Hippocampal formation (tissue), 2 donors: ENCODE results near the gene BPIFB4.
A peak's percentile ranks its signal among the peaks of the same experiment; 100 is the strongest.
"Not testable (repeated sequence)": the region's sequence is repeated elsewhere in the genome, so short reads cannot be mapped to it uniquely, and the experiment has no call there.

Source experiments
- DNase-seq, 2 donors: peaks; one replicate each; lab custom pipeline; 2025; lab: John Stamatoyannopoulos, UW

BPIFB4 gene

GRCh38 chr20:33086052-33086722, 6.7 kb downstream of the BPIFB4 start:
- DNase-seq: no peak

- DNase-seq: no peak
These were observed 11.7 kb downstream of the BPIFB4 start for GRCh38 chr20:33091147-33091546.

GRCh38 chr20:33091693-33092092, 12.2 kb downstream of the BPIFB4 start:
- DNase-seq: no peak

GRCh38 chr20:33092361-33092760, 12.9 kb downstream of the BPIFB4 start:
- DNase-seq: no peak

DNA sequence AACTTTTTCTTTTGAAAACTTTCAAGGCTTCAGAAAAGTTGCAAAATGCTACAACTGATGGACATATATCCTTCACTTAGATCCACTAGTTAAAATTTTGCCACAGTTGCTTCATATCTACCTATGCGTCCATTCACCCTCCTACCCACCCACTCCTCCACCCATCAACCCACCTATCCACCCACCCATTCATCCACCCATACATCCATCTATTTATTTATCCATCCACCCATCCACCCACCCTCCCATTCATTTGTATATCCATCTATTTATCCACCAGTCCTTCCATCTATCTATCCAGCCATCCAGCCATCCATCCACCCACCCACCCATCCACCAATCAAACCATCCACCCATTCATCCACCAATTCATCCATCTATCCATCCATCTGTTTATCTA, 13.6 kb downstream of the BPIFB4 start:
- DNase-seq: no peak

- no peak for DNase-seq
These were observed 14.1 kb downstream of the BPIFB4 start for GRCh38 chr20:33093582-33093981.

DNA sequence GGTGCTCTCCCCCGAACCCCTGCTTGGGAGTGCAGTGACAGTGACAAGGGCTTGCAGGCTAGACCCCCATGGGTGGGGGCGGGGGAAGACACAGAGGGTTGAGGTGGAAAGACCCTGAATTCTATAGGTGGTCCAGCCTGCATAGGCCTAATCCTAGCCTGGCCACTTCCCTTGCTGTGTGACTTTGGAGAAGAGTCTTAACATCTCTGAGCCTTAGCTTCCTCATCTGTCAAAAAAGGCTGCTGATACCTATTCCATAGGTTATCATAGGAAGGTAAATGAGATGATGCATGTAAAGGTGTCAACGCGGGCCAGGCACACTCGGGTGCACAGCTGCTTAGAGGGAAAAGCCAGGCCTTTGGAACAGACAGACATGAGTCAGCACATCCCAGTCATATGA, 15.8 kb downstream of the BPIFB4 start:
- DNase-seq: no peak

DNA sequence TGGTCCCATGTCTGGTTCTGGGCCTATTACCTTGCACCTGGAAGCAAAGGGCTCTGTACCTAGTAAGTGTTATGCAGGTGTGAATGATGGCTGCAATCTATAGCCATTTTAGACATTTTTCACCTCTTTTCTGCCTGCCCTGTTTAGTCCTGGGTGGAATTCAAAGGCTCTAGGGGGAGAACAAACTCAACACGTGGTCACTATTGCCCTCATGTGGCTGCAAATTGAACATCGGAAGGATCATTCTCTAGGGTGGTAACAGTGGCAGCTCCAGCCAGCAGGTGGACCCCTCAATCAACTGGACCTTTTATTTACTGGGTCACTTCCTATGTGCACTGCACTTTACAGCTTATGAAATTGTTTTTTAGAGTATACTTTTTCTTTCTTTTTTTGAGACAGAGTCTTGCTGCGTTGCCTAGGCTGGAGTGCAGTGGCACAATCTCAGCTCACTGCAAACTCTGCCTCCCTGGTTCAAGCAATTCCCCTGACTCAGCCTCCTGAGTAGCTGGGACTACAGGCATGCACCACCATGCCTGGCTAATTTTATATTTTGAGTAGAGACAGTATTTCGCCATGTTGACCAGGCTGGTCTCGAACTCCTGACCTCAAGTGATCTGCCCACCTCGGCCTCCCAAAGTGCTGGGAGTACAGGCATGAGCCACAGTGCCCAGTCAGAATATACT, 16.6 kb downstream of the BPIFB4 start:
- peak; percentile 35 to 64 for DNase-seq

GRCh38 chr20:33097001-33097400, 17.6 kb downstream of the BPIFB4 start:
- no peak for DNase-seq

- DNase-seq: no peak
These were observed 20.5 kb downstream of the BPIFB4 start for GRCh38 chr20:33099843-33100538.

DNA sequence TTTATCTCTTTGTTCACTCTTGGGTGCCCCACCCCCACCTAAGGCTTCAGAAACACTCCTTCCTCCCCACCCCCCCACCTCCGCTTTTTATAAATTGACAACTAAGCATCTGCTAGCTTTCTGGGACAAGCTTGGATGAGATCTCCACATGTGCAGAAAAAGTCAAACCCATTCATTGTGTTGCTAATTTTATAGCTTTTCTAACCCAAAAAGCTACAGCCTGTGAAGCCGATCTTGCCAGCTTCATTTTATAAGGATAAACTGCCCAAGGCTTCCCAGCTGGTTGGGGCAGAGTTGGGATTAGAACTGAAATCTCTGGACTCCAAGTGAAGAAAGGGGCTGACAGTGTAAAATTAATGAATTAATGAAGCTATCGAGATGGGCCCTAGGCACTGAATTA, 24.1 kb downstream of the BPIFB4 start:
- DNase-seq: no peak

GRCh38 chr20:33104336-33104735, 24.9 kb downstream of the BPIFB4 start:
- DNase-seq: no peak

- no peak for DNase-seq
These were observed 26.0 kb downstream of the BPIFB4 start for GRCh38 chr20:33105316-33105924.

GRCh38 chr20:33106058-33106620, 26.7 kb downstream of the BPIFB4 start:
- DNase-seq: not testable (repeated sequence)

- no peak for DNase-seq
These were observed 29.2 kb downstream of the BPIFB4 start for GRCh38 chr20:33108661-33109060.

- no peak for DNase-seq
These were observed 30.8 kb downstream of the BPIFB4 start for GRCh38 chr20:33110147-33110825.

- DNase-seq: no peak
These were observed 31.9 kb downstream of the BPIFB4 start for GRCh38 chr20:33111306-33111705.

DNA sequence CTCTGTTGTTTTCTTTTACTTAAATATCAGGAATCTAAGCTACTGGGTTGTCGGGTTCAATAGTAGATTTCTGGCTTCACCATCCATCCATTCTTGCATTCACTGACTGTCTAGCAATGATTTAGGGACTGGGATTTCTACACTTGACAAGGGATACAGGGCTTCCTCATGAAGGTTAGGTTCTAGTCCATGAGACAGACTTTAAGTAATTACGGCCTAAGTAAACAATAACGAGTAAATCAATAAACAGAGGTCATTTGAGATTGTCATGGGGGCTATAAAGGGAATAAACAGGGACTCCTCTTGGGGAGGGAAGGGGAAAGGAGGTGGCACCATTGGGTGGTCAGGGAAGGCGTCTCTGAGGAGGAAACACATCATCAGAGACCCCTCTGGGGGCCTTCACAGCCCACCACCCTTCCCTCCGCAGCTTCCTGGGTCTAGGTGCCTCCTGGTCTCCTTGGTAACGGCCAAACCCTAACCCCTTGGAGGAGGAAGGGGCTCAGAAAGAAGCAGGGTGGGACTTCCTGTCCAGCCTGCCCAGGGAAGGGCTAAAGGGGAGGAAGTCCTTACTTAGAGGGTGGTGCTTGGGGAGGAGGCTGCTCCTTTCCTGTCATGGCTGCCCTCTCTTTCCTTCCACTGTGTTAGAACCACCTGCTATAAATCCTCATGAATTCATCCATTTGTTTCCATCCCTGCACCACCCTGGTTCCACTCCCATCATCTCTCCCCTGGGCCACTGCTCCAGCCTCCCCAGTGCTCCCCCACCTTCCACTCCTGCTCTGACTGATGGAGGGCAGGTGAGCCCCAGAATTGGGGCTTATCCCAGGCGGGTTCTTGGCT, 33.3 kb downstream of the BPIFB4 start:
- no peak for DNase-seq

GRCh38 chr20:33113387-33113908, 34.0 kb downstream of the BPIFB4 start:
- DNase-seq: no peak

- not testable (repeated sequence) for DNase-seq
These were observed 36.1 kb downstream of the BPIFB4 start for GRCh38 chr20:33115501-33115900.
